HG02973 (cell line): ENCODE measurements around the gene CMTM8.
A peak's percentile ranks its signal among the peaks of the same experiment; 100 is the strongest.

ENCODE experiments used
- ATAC-seq: cut with Tn5 transposase; IDR thresholded peaks from one replicate; pipeline ENCODE4 v1.9.1; 2021; ENCODE audit warnings: moderate library complexity; ENCODE audit not compliant: unreplicated experiment

Gene CMTM8

DNA sequence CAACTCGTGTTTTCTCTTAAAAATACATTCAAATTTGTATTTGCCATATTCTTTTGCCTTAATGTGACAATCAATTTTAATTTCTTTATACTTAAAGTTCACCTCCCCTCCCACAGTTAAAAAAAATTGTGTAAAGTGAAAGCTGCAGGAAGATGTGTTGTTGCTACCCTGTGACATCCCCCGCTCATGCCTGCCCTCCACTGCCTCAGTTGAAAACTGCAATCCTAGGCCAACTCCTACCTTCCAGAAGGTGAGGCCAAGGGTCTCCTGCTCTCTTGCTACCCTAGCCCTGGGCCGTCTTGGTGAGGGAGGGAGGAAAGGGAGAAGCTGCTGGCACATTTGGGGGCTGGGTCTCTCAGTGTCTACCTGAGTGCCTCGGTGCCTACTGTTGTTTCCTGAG is 96.2 kb downstream of the CMTM8 start:
- ATAC-seq, result no peak

DNA sequence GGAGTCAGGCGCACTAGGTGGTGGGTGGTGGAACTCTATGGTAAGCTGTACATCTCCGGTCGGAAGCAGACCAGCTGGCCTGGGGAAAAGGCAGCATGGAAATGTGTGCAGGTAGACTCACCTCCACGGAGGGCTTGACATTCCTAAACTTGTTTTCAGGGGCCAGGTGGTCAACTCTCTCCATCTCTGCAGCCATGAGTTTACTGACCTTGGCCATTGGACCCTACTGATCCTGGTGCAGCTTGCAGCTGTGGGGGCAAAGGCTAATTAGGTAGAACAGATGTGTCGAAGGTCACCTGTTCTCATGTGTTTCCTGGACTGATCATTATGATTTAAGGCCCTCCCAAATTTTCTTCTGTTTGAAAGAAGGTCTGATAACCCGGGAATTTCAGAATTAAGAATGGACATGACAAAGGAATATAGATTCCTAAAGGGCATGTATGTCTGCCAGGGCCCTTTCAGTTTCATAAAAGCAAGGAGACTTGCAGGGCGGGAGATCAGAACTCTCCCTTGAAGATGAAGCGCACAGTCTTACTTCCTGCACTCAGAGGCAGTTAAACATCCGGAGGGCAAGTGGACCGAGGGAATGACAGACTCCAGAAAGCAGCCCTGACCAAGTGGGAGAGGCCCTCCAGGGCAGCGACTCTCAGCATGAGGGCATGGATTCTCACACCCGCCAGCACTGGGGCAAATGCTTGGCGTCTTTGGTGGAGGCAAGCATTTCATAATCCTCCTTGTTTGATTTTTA is 97.1 kb downstream of the CMTM8 start:
- ATAC-seq, result no peak

DNA sequence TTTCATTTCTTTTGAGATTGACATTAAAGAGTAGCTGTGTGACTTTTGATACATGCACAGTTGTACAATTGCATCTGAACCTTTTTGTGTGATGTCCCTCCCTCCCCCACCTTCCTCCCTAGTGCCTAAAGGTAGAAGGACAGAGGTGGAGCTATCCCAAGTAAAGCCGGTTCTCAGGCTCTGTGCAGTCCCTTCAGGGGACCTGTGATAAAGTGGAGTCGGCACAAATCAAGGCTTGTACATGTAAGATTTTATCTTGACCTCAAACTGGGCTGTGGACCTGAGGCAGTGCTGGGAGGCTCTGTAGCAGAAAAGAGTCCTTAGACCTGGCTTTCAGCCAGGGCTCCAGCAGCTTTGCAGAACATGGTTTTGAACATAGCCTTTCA is 97.6 kb downstream of the CMTM8 start:
- no peak for ATAC-seq

DNA sequence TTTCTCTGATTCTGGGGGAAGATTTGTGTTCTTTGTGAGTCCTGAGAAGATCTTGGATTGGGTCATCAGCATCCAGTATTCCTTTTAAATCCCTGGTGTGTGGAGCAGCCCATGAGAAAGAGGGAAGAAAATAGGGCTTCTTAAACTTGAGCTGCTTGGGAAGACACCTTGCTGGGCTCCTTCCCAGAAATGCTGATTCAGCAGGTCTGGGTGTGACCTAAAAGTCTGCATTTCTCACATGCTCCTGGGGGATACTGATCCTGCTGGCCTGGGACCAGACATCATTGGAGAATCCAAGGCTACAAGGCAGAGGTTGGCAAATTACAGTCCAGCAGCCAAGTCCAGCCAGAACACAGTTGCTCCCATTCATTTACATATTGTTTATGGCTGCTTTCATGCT is 99.0 kb downstream of the CMTM8 start:
- no peak for ATAC-seq

DNA sequence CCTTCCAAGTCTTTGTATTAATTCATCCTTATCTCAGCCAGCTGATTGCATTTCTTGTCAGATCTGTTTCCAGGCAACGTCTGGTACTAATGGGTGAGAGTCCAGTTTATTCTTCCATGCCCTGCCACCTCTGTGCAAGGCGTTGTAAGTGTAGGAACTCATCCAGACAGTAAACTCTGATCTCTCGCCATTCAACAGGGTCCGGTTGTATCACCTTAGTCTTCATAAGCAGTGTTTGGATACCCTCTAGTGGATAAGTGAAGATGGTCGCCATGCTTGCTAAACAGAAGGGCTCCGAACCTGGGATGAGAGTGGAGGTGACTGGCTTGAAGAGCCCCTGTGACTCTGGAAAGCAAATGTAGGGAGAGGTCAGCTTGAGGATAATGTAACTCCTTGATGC is 101.6 kb downstream of the CMTM8 start:
- ATAC-seq, result no peak

DNA sequence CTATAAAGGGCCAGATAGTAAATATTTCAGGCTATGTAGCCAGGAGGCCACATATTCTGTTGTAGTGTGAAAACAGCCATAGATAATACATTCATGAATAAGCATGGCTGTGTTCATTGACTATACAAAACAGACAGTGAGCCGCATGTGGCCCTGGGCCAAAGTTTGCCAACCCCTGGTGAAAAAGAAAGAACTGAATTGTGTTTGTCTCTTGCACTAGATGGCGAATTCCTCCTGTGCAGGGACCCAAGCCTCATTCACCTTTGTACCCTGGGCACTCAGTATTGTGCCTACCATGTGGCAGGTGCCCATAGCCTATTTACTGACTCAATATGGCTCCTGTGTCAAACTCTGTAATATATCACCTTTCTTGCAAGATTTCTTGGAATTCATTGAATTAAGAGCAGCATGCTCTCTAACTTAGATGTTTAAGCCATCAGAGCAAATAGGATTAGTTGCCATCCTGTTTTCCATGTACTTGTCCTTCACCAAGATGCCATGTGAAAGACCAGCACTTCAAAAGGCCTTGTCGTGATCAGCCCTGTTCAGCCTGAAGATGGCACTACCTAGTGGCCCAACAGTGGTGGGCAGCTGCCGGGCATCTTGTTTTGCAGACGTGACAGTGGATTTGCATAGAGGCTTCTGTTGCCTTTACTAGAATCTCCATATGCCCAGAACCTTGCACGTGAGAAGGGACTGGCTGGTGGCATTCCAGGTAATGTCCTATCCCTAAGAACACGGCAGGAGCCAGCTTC is 102.3 kb downstream of the CMTM8 start:
- no peak for ATAC-seq

DNA sequence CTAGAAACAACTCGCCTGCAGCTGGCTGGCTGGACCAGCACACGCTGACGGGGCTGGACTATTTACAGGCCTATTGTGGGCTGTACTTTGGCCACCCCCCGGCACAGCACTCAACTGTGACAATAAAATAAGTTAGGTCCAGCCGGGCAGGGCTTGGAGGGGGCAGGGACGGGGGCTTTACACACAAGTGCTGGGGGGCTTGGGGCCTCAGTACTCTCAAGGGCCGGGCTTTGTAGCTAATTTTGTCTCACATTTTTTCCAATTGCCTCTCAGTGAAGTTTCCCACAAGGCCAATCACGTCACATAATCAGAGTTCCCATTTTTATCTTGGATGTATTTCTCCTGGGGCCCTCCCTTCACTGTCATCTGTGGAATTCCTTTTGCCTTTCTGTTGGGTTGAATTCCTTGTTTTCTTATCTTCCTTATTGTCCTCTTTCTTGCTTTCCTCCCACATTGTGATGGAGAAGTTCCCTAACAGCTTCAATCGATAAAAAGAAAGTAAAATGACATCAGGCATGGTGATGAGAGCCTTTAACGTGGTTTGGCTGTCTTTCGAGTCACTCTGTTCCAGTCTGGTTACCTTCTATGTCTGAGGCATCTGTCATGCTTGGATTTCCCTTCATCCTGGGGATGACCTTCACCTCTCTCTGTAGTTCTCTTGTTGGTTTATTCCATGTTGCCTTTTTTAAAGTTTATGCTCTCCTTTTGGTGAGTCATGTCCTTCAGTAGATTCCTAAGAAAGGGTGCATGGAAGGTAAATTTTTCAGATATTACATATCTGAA is 109.1 kb downstream of the CMTM8 start:
- no peak for ATAC-seq

DNA sequence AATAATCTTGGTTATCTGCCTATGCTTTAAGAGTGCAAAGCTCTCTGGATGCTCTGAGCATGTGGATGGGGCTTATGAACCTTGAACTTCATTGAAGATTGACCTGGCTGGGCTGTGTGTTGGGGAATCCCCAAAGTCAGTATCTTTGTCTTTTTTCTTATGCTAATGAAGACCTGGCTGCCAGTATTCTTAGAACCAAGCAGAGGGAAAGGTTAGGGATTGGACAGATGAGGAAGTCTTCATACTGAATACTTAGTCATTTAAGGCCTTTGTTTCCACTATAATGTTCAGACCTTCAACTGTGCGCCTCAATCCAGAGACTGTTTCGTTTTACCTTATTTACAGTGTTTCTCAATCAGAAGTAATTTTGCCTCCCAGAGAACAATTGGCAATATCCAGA is 110.7 kb downstream of the CMTM8 start:
- ATAC-seq, result no peak

DNA sequence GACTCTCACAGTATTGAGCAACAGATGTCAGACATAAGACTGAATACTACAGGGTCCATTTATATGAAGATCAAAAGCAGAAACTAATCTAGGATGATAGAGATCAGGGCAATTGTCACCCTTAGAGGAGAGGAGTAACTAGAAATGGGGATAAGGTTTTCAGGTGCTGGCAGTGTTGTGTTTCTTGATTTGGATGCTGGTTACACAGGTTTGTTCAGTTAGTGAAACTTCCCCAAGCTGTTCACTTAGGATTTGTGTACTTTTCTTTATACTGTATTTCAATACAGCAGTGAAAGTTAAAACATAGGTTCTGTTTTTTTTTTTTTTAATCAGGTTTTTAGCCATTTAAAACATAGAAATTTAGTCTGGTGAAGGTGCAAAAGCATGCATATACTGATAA is 114.1 kb downstream of the CMTM8 start:
- ATAC-seq, result no peak

DNA sequence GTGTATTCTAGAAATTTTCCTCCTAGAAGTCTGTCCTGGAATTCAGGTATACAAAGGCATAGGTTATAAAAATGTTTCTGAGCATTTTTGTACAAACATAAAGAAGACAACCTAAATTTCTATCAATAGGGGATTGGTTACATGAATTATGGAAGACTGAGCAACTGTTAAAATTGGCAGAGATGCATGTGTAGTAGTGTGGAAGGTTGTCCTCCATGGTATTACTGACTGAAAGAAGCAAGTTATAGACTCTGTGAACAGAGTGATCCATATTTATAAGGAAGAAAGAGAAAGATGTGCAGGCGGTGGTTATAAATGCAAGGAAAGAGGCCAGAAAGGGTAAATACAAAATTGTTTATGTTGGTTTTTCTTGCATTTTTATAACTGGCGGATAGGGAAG is 114.9 kb downstream of the CMTM8 start:
- ATAC-seq, result no peak

DNA sequence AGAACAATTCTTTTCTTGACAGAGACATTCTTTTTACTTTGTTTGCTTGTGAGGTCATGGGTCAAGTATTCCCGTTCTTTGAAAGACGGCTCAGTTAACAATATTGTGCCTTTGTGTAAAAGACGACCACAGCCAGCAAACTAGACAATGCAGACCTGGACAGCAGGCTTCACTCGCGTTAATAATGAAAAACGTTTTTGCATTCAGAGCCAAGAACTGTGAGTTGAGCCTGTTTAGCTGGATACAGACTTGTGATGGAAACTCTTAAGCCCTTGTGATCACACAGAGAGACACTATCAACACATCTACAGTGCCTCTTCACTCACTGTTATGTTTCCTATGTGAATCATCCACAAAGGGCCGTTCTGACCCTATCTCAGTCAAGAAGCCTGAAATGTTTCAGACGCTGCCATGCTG is 115.9 kb downstream of the CMTM8 start:
- ATAC-seq, result no peak

DNA sequence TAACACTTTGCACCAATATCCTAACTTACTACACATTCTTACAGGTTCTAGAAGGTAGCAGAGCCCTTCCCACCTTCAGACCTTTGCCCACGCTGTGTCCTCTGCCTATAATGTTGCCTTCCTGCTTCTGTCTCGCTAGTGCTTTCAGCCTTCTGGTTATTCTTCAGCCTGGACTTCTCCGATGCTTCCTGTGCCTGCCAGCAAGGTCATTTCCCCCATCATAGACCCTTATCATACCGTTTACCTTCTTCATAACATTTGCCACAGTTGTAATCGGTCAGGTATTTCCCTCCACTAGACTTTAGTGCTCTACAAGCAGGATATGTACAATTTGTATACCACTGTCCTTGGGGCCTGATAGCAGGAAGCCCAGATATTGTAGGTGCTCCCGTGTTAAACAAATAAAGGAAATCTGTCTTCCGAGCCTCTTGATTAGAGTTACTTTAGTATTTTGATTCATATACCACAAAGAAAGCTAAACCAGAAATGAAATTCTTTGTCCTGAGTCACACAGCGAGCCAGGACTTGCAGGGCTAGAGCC is 117.3 kb downstream of the CMTM8 start:
- ATAC-seq, result no peak

DNA sequence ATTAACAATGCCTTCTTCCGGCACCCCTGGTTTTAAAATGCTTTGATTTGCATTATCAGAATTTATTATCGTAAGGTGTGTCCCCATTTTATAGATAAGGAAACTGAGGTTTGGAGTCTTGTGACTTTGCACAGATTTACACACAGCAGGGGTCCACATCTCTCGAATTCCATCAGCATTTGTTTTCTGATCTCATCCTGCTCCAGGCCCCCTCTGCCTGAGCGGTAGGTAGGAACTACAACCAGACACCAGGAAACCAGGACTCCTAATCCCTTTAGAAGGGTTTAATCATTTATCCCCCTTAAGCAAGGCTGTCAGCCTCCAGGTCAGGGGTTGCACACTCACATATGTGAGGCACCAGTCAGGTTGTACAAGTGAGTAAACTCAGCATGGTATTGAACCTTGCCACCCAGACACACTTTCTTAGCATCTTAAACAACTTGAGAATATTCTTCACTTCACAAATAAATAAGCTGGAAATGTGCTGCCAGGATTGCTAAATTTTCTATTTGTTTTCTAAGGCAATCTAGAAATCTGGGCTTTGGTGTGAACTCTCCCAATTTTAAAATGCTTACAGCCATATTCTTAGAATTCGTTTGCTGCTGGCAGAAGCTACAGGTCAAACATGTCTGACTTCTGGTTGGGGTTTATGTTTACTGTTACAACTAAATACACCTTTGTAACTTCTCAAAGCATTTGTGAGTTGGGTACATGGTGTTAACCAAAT is 121.4 kb downstream of the CMTM8 start:
- no peak for ATAC-seq

DNA sequence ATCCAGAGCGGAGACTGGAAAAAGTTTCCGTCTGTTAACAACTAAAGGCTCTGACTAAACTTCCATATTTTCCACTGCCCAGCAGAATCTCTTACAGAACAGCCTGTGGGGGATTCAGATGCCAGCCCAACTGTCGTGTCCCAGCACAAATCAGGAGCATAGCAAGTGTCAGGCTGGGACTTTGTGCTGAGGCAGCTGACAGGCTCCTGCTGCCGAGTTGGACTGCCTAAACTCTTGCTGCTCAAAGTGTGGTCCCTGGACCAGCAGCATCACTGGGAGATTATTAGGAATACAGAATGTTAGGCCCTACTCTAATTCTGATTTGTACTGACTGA is 122.0 kb downstream of the CMTM8 start:
- no peak for ATAC-seq

DNA sequence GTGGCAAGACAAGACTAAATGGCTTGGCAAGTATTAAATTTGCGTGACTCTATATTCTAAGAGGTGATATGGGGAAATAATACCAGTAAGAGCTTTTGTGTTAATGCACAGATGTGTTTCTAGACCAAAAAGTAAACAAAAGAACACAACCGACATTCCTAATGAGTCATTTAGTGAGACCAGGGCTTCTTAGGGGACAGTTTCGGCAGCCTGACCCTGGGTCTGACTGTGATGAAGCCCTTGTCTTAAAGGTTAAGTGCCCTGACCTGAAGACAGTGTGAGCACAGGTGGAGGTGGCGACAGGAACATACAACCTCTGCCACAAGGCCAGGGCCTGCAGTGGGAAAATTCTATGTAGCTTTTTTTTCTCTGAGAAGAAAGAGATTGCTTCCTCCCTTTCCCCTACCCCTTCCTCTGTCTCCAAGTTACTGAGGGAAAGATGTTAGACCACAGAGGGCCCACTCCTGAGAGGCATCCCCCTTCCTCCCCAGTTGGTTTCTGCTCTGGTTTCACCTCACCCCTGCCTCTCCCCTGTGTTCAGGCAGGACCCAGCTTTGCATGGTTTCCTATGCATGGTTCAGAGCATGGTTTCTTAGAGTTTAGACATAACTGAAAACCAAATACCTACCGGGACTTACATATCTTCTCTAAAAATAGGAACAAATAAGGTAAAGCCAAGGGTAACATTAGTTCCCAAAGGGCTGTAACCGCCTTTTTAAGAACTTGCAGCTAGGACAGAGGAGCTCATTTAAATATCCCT is 128.3 kb downstream of the CMTM8 start:
- peak; percentile 85 for ATAC-seq

DNA sequence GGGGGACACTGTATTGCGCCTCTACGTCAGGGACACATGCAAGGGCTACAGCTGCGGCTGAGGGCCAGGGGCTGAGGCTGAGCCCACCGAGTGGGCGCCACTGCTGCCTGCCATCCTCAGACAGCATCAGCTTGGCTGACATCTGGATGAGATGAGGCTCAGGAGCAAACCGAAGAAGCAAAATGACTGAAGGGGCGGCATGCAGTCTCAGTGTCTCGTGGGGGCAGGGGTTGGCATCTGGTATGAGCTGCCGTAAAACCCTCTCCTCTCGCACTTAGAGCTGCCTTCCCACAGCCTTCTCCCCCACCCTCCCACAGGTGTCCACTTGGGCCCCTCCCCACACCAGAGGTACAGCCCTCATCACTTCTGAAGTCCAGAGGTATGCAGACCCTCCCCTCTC is 129.0 kb downstream of the CMTM8 start:
- ATAC-seq, result no peak

DNA sequence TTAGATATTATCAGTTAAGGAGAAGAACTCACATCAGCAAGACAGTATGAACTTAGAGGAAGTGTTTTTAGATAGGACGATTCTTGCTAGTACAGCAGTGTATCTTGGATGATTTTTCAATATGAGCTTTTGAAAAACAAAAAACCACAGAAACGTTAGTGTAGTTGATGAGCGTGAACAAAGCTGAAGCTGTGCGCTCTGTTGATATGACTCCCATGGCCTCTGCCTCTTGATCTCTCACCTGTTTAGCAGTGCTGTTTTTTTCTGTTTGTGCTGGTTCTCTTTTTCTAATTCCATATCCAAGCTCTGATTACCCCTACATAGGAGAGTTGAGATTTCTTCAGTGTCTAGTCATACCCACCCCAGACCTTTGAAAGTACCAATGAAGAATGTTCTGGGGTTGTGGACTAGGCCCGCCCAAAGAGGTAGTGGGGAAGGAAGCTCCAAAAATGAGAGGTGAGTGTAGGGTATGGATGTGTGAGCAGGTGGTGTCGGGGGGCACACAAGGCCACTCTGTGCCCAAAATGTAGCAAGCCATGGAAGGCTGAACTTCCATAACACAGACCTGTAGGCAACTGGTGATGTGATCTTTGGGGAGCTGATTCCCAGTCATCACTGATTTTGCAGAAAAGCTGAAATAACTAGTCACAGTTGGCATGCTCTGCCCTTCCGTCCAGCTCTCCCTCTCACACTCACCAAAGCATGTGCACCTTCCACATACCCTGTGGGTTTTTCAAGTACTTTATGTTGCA is 133.2 kb downstream of the CMTM8 start:
- ATAC-seq, result no peak

DNA sequence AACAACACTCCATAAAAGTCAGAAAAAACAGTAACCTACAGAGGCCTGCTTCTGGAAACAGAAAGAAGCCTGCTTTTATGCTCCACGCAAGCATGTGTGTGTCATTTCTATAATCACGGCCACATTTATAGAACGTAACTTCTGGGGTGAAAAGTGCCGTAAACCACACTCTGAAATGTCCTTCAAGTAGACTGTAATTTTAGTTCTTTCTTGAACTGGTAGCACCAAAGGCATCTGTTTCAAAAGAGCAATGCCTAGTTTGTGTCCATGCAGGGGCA is 133.7 kb downstream of the CMTM8 start:
- no peak for ATAC-seq

DNA sequence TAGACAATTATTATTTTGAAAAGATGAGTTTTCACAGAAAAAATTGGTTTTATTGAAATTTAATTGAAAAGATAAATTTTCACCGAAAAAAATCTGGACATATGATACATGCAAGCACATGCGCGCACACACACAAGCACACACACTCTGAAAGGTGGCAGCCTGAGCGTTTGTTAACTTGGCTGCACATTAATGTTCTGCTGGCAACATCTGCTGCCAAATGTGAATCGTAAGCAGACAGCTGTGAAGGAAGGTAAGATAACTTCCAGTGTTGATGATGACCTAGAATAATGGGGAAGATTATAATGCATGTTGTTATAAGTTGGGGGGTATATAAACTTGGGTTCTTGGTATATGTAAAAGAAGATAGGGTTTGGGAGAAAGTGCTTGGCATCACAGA is 134.8 kb downstream of the CMTM8 start:
- no peak for ATAC-seq

DNA sequence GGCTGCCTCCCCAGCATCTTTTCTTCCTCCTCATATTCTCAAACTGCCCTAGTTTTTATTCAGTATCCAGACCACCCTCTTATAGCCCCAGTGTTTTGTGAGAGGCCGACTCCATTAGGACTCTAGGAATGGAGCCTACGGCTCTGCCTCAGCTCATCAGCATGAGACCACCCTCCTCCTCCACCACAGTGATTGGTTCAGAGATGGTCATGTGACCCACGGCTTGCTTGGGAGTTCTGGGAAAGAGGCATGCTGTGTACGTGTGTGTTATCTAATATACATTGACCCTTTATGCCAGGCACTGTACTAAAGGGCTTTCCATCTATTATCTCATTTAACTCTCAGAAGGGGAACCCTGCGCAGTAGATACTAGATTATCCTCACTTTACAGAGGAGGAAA is 135.4 kb downstream of the CMTM8 start:
- no peak for ATAC-seq
